ENCODE measurements around the gene GRM7. TPM values are rescaled to one million over a fixed set of nuclear protein-coding genes. Genes with fewer than 3 reads are reported as not detected.

The GRM7 gene
- polyA plus RNA-seq, 4 donors = 1.9 to 2.2 (median 2.2) TPM

- DNase-seq (ENCODE audit: low read depth in 4 of 4, low spot score in 3 of 4) = no peak
These were observed 428.2 kb downstream of the GRM7 start for GRCh38 chr3:7289121-7289520.

DNA sequence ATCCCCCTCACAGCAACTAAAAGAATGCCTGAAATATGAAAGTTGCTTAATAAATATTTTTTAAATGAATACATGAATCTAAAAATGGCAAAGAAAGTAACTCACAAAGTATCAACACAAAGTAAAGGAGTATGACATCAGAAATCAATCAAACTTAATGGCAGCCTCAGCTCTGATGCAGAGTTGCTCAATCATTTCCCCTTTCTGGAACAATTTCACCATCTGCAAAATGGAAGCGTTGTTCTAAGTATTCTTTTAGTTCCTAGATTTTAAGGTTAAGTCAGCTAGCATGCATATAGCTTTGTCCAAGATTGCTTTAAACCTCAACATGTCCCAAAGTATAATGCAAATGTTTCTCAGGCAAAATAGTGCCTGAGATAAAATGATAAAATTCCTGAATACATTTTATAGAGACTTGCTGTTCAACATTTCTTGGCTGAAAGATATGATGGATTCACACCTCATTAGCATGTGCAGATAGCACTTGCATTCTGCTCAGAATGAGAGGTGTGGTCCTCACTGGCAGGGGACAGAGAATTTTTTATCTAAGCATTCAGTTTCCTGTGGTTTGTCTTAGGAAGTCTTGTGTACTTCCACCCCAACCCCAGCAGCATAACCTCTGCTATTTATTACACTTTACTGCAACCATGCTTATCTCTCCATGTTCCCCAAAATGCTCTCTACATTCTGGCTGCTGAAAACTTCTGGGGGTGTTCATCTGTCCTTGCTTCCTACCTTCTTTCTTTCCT lies 429.3 kb downstream of the GRM7 start:
- DNase-seq (ENCODE audit: low read depth in 4 of 4, low spot score in 3 of 4) = no peak

GRCh38 chr3:7292362-7292761 lies 431.4 kb downstream of the GRM7 start:
- no peak for DNase-seq (ENCODE audit: low read depth in 4 of 4, low spot score in 3 of 4)

- no peak for DNase-seq (ENCODE audit: low read depth in 4 of 4, low spot score in 3 of 4)
These were observed 432.4 kb downstream of the GRM7 start for GRCh38 chr3:7293286-7293685.

DNA sequence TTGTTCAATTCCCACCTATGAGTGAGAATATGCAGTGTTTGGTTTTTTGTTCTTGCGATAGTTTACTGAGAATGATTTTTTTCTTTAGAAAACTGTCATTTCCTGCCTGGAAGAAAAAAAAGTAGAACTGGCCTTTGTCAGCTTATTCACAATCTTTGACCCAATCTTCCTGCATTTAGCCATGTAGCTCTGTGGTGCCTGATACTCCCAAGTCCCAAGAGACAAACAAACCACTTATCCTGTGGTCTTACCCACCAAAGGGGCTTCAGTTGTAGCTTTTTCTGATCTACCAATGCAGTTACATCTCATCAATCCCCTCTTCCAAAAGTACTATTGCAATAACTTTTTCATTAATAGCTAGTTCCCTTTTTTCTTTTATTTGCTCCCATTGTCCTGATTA lies 444.6 kb downstream of the GRM7 start:
- DNase-seq (ENCODE audit: low read depth in 4 of 4, low spot score in 3 of 4) = no peak

DNA sequence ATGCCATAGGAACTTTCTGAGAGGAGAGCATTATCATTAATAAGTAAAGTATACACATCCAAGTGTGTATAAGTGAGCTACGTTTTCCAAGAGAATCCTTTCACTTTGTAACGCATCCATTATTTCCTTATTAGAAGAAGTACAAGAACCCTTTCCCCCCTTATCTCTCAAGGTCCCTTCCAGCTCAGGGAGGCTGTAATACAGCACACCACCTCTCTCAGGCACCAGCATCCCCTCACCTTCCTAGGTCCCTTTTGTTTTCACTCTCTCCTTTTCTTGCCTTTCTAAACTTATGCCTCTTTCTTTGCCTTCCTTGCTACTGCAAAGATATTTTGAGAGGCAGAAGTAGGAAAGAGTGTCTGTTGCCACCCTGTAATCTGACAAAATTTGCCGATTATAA lies 446.0 kb downstream of the GRM7 start:
- DNase-seq (ENCODE audit: low read depth in 4 of 4, low spot score in 3 of 4) = no peak

DNA sequence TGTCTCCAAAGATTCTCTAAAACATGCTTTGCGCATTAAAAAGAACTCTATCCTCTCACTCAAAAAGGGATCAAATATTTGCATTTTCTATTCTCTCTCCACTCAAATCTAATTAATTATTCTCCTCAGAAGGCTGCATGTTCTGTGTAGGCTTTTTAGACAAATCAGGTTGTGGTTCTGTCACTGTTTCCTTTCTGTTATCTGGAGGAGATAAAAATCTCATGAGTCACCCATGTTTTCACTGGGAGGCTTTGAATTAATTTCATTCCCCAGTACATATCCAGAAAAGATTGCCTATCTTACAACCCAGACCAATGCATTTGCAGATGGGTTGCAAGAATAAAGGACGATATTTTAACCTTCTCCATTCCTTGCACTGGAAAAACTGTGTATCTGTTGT lies 446.5 kb downstream of the GRM7 start:
- no peak for DNase-seq (ENCODE audit: low read depth in 4 of 4, low spot score in 3 of 4)

GRCh38 chr3:7309641-7310102 lies 448.8 kb downstream of the GRM7 start:
- DNase-seq (ENCODE audit: low read depth in 4 of 4, low spot score in 3 of 4) = peak in 1 of 4 donors; percentile 9

DNA sequence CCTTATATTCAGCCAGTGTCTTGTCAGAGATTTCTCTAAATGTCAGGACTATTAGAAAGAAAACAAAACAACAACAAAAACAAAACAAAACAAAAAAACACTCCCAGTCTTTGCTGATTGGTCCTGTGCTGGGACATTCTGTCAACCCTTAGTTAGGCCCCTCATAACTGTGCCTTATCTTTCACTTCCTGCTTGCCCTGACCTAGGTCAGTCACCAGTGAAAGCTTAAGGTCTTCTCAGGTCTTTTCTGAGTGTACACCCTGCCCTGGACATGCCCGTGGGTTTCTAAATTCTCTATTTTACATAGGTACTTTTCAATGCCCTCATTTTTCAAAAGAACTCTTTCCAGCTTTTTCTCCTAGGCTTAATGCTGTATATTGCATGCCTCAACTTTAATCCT lies 454.1 kb downstream of the GRM7 start:
- no peak for DNase-seq (ENCODE audit: low read depth in 4 of 4, low spot score in 3 of 4)

DNA sequence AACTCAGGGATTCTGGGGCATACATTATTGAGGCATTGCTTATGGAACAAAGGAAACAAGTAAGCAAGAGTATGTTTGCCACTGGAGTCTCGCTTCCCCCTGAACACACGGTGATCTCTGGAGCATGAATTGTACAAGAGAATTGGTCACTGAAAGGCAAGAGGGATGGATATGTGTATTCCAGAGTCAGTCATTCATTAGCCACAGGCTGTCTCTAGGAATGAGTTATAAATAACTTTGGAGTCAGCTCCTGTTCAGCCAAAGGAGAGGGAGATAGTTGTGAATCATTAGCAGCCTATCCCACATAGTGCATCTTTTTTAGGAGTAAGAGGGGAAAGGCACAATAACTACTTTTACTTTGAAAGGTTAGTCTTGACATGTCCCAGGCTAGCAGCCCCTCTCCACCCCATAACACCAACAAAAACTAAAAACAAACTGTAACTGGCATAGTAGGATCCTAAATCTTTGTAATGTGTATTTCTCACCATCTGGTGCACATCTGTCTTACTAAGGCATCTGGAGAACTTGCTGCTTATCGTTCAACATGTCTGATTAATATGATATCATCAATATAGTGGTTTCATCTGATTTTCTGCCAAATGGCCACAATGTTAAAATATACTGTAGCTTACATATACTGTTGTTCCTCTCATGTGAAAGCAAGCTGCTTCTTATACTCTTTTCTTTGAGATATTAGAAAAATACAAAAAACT lies 462.2 kb downstream of the GRM7 start:
- no peak for DNase-seq (ENCODE audit: low read depth in 4 of 4, low spot score in 3 of 4)

DNA sequence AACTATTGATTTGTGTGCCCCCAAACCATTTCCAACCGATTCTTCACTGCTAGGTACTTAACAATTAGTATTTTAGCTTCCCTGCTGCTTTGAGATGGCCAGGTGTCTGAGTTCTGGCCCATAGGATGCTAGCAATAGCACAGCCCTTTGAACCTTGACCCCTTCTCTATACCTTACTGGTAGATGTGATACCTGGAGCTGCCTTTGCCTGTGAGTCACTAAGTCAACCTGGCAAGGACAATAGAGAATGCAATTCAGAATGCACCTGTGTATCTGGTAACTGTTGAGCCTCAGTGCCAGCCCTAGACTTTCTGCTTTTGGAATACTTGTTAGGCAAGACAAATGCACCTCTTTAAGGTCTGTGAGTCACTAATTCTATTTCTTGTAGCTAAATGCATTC lies 467.4 kb downstream of the GRM7 start:
- DNase-seq (ENCODE audit: low read depth in 4 of 4, low spot score in 3 of 4) = no peak

- DNase-seq (ENCODE audit: low read depth in 4 of 4, low spot score in 3 of 4) = no peak
These were observed 471.8 kb downstream of the GRM7 start for GRCh38 chr3:7332696-7333095.

GRCh38 chr3:7333125-7333524 lies 472.2 kb downstream of the GRM7 start:
- DNase-seq (ENCODE audit: low read depth in 4 of 4, low spot score in 3 of 4) = no peak

- no peak for DNase-seq (ENCODE audit: low read depth in 4 of 4, low spot score in 3 of 4)
These were observed 479.9 kb downstream of the GRM7 start for GRCh38 chr3:7340795-7341194.

DNA sequence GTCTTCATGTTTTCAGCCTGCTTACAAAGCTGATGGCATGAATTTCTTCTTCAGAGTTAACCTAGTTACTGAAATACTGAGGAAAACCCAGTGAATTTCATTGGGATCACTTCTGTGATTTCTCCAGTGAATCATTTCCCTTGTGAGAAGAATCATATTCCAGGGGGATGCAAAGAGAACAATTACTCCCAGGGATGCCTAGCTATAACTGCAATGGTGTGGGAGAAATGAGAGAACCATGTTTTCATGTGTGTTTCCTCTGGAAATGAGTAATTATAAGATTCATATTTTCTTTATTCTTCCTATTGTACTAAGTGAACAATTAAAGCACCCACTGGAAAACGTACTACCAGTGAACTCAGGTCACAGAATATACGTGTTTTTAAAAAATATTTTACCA lies 485.4 kb downstream of the GRM7 start:
- DNase-seq (ENCODE audit: low read depth in 4 of 4, low spot score in 3 of 4) = no peak

DNA sequence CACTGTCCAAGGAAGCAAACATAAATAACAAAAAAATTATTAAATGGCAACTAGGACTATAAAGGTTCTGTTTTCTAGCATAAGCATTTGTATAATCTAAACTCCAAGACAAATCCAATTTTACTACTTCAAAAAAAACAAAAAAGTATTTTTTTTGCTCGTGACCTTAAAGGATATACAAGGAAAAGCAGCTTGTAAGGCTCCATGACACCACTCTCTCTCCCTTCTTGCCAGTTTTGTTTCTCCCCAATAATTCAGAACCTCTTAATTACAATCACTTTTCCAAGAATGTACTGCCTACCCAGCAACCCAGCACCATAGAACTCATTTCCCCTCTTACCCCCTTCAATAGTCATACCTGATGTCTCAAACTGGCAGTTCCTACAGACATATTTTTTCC lies 496.2 kb downstream of the GRM7 start:
- no peak for DNase-seq (ENCODE audit: low read depth in 4 of 4, low spot score in 3 of 4)

GRCh38 chr3:7367968-7368367 lies 507.1 kb downstream of the GRM7 start:
- no peak for DNase-seq (ENCODE audit: low read depth in 4 of 4, low spot score in 3 of 4)

GRCh38 chr3:7368597-7368996 lies 507.7 kb downstream of the GRM7 start:
- DNase-seq (ENCODE audit: low read depth in 4 of 4, low spot score in 3 of 4) = no peak

DNA sequence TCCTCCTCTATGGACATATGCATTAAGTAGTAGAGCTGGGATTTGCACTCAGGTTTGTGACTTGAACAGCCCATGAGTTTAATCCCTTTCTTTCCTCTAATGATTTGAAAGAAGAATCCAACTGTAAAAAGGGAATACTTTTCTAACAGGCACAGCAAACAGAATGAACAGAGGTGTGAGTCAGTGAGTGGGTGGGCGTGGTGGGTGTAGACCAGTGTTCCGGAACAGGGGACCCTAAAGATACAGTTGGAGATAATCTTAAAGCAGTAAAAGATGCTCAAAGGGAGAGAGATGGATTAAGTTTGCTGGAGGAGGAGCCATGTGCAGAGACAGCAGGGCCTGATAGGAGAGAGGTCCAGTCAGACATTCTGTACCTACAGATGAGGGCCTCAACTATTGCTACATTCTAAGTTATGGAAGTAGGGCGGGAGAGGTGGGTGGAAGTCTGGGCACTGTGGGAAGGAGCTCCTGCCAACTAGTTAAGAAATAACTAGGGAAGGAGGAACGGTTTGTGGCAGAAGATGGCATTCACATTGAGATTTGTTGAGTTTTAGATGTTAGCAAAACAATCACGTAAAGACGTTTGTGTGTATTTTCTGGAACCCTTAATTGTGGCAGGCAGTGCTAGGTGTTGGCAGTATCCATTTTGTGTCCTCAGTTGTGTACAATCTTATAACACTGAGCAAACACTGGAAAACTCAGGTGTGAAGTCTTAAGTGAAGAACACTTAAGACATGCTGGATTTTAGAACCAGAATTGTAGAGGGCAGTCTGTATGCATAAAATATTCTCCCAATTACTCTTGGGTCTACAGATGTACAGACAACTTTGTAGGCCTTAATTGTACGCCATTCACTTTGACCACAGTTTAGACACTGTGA lies 511.0 kb downstream of the GRM7 start:
- DNase-seq (ENCODE audit: low read depth in 4 of 4, low spot score in 3 of 4) = no peak

- DNase-seq (ENCODE audit: low read depth in 4 of 4, low spot score in 3 of 4) = no peak
These were observed 516.2 kb downstream of the GRM7 start for GRCh38 chr3:7377103-7377502.

DNA sequence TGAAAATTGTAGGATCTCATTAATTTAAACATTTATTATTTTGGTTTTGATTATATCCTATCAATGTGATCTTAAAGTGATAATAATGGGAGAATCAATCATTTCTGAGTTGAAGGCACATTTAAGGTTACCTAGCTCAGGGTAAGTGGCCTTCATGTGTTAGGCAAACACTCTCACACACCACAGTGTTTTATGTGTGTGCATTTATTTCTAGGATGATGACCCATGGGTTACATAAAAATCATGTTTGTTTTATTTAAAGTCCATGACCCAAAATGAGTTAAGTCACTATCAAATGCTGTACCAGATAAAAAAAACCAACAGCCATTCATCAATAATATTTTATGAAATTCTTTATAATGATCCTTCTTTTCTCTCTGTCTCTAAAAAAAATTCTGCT lies 520.8 kb downstream of the GRM7 start:
- no peak for DNase-seq (ENCODE audit: low read depth in 4 of 4, low spot score in 3 of 4)

Data from left renal pelvis (tissue), 4 donors.